GM10248 (cell line): ENCODE results near the gene ZGLP1.

Source experiments
- CTCF ChIA-PET: fragments of 300-600 bp; sonication (Branson Sonifier 250); formaldehyde crosslinking; extraction: SDS; loops from one replicate; lab custom pipeline; 2021; ENCODE audit warnings: antibody characterized with exemption; lab: Yijun Ruan, JAX
- POLR2A ChIA-PET: fragments of 350-650 bp; sonication (Branson Sonifier 250); formaldehyde crosslinking; extraction: SDS; loops from one replicate; lab custom pipeline; 2020; ENCODE audit warnings: antibody characterized with exemption; lab: Yijun Ruan, JAX
- DNase-seq: peaks from one replicate; pipeline ENCODE4 v3.0.0; 2012; ENCODE audit errors: extremely low spot score
- CTCF ChIP-seq: IDR thresholded peaks from 2 replicates; pipeline ENCODE4 v1.5.1; 2012; ENCODE audit warnings: mild to moderate bottlenecking, low read depth; ENCODE audit errors: extremely low read depth, missing control alignments, control extremely low read depth

The ZGLP1 gene

GRCh38 chr19:10295305-10295846 lies 14.2 kb downstream of the ZGLP1 start:
- ChIA-PET POLR2A (interaction anchor here (0.5 kb wide), 1 partner anchor 599 kb away, joined by 9 read pairs; no protein-coding TSS in a partner anchor), CTCF (interaction anchor here (0.8 to 1.8 kb wide), 6 partner anchors 11 to 125 kb away, joined by 3 to 5 read pairs (median 4); no protein-coding TSS in a partner anchor)
- DNase-seq, result peak; percentile 86
- TF ChIP-seq CTCF, result peak; percentile 17

- no peak for DNase-seq
- no peak for TF ChIP-seq CTCF
- POLR2A ChIA-PET, result no interaction called here
- CTCF ChIA-PET, result no interaction called here
These were observed 15.3 kb downstream of the ZGLP1 start for GRCh38 chr19:10294368-10294697.

- ChIA-PET POLR2A (no interaction called here), CTCF (no interaction called here)
- no peak for TF ChIP-seq CTCF
- no peak for DNase-seq
These were observed 15.8 kb downstream of the ZGLP1 start for GRCh38 chr19:10293637-10294367.

- ChIA-PET POLR2A (interaction anchor here (1.2 kb wide), 1 partner anchor 22 kb away, joined by 3 read pairs; the partner anchor contains the start of gene ICAM1), CTCF (interaction anchor here (2.0 to 2.1 kb wide), 2 partner anchors 22 to 96 kb away, joined by 12 to 15 read pairs; partner anchors contain the start of gene ICAM1)
- no peak for DNase-seq
- no peak for TF ChIP-seq CTCF
These were observed 16.6 kb downstream of the ZGLP1 start for GRCh38 chr19:10292789-10293636.

- no peak for TF ChIP-seq CTCF
- POLR2A ChIA-PET, result interaction anchor here (1.2 to 1.3 kb wide), 2 partner anchors 9 to 21 kb away, joined by 3 to 5 read pairs; partner anchors contain the start of gene ICAM1
- CTCF ChIA-PET, result interaction anchor here (1.1 to 2.1 kb wide), 5 partner anchors 21 to 124 kb away, joined by 3 to 15 read pairs (median 6); partner anchors contain the start of gene ICAM1
- DNase-seq, result peak; percentile 91
These were observed 17.3 kb downstream of the ZGLP1 start for GRCh38 chr19:10292206-10292788.
